ENCODE measurements around the gene DOHH. TPM values are rescaled to one million over a fixed set of nuclear protein-coding genes. Genes with fewer than 3 reads are reported as not detected.
A peak's percentile ranks its signal among the peaks of the same experiment; 100 is the strongest.

The DOHH gene
- total RNA-seq, 4 donors from 2014 or later = 19.5 to 37.5 (median 25.8) TPM

- Histone ChIP-seq H3K27me3 (no peaks in the 10 kb centered on the region), H3K36me3 (peaks cover 41 to 73% (median 61%) of the 10 kb centered on the region in 4 donors), H3K4me1 (peaks cover 0 to 29% (median 23%) of the 10 kb centered on the region in 4 donors), H3K27ac (replicated peaks in 1 of 4) (peak overlapping the region in 1 of 4 donors; percentile 58), H3K9me3 (no peaks in the 10 kb centered on the region), H3K4me3 (no peak overlapping the region)
- 84% methylated on average over 9 of the region's 10 CpGs for WGBS
- intact Hi-C loops (cut with DNase I) = no loop called here
- TF ChIP-seq POLR2AphosphoS5 (IDR thresholded peaks at IDR 0.05) (no peak), EP300 (IDR thresholded peaks at IDR 0.05) (no peak), POLR2A (IDR thresholded peaks at IDR 0.05; ENCODE audit: low read depth) (no peak), CTCF (IDR thresholded peaks at IDR 0.05) (no peak)
- no peak for DNase-seq (ENCODE audit: extremely low spot score)
Observed at GRCh38 chr19:3535981-3536380, 35.5 kb upstream of the DOHH start.

GRCh38 chr19:3535563-3535965, 35.1 kb upstream of the DOHH start:
- Histone ChIP-seq H3K4me3 (no peak overlapping the region), H3K27ac (replicated peaks in 1 of 4) (peak overlapping the region in 1 of 4 donors; percentile 58), H3K27me3 (no peaks in the 10 kb centered on the region), H3K9me3 (no peaks in the 10 kb centered on the region), H3K36me3 (peaks cover 41 to 77% (median 65%) of the 10 kb centered on the region in 4 donors), H3K4me1 (peaks cover 0 to 29% (median 23%) of the 10 kb centered on the region in 4 donors)
- intact Hi-C loops (cut with DNase I) = no loop called here
- DNase-seq (ENCODE audit: extremely low spot score) = no peak
- WGBS = 91% methylated on average over 11 of the region's 14 CpGs
- TF ChIP-seq POLR2A (IDR thresholded peaks at IDR 0.05; ENCODE audit: low read depth) (no peak), EP300 (IDR thresholded peaks at IDR 0.05) (no peak), CTCF (IDR thresholded peaks at IDR 0.05) (no peak), POLR2AphosphoS5 (IDR thresholded peaks at IDR 0.05) (no peak)

GRCh38 chr19:3535235-3535535, 34.7 kb upstream of the DOHH start:
- no peak for DNase-seq (ENCODE audit: extremely low spot score)
- Histone ChIP-seq H3K27me3 (no peaks in the 10 kb centered on the region), H3K27ac (replicated peaks in 1 of 4) (no peak overlapping the region), H3K36me3 (peaks cover 41 to 81% (median 68%) of the 10 kb centered on the region in 4 donors), H3K9me3 (no peaks in the 10 kb centered on the region), H3K4me1 (peaks cover 0 to 29% (median 23%) of the 10 kb centered on the region in 4 donors), H3K4me3 (no peak overlapping the region)
- intact Hi-C loops (cut with DNase I) = no loop called here
- WGBS = no CpG with 5 or more reads among the region's 9 CpGs
- TF ChIP-seq CTCF (IDR thresholded peaks at IDR 0.05) = no peak
- TF ChIP-seq POLR2AphosphoS5 (IDR thresholded peaks at IDR 0.05) = no peak
- TF ChIP-seq EP300 (IDR thresholded peaks at IDR 0.05) = no peak
- TF ChIP-seq POLR2A (IDR thresholded peaks at IDR 0.05; ENCODE audit: low read depth) = no peak

GRCh38 chr19:3534375-3535234, 34.1 kb upstream of the DOHH start:
- WGBS = 83% methylated on average over 18 of the region's 38 CpGs
- no peak for DNase-seq (ENCODE audit: extremely low spot score)
- Histone ChIP-seq H3K27ac (replicated peaks in 1 of 4) (no peak overlapping the region), H3K9me3 (no peaks in the 10 kb centered on the region), H3K4me1 (peaks cover 0 to 29% (median 23%) of the 10 kb centered on the region in 4 donors), H3K27me3 (no peaks in the 10 kb centered on the region), H3K4me3 (no peak overlapping the region), H3K36me3 (peaks cover 41 to 82% (median 68%) of the 10 kb centered on the region in 4 donors)
- TF ChIP-seq EP300 (IDR thresholded peaks at IDR 0.05) (no peak), POLR2AphosphoS5 (IDR thresholded peaks at IDR 0.05) (no peak), POLR2A (IDR thresholded peaks at IDR 0.05; ENCODE audit: low read depth) (no peak), CTCF (IDR thresholded peaks at IDR 0.05) (no peak)
- intact Hi-C loops (cut with DNase I) = no loop called here

Measured in esophagus muscularis mucosa (tissue), 4 donors.